CD14-positive monocyte (primary cell): ENCODE measurements around the gene KLHDC7B. TPM values are rescaled to one million over a fixed set of nuclear protein-coding genes. Genes with fewer than 3 reads are reported as not detected.

Experiments used
- DNase-seq, 3 donors: peaks; one replicate each; pipeline ENCODE4 v3.0.0-alpha.2; 2011 to 2022
- H2AFZ ChIP-seq: 2 replicates; pipeline ENCODE4 v1.6.0; 2012; ENCODE audit warnings: mild to moderate bottlenecking, low read depth, low read length, inconsistent platforms; ENCODE audit not compliant: insufficient read depth, poor library complexity, severe bottlenecking
- H3K27ac ChIP-seq, 2 donors: 1 replicate in 1 of 2; 2 replicates in 1 of 2; pipeline ENCODE4 v1.5.1; 2012 to 2013; ENCODE audit warnings: low read length in 2 of 2, control low read depth in 1 of 2, inconsistent platforms in 1 of 2, low read depth in 1 of 2, mild to moderate bottlenecking in 1 of 2
- H3K27me3 ChIP-seq, 2 donors: one replicate each; pipeline versions ENCODE4 v1.6.0 to v1.6.1; 2011 to 2013; ENCODE audit warnings: low read length in 2 of 2; ENCODE audit not compliant: control insufficient read depth in 2 of 2, insufficient read depth in 2 of 2
- H3K36me3 ChIP-seq, 2 donors: replicated peaks in 1 of 2; 1 replicate in 1 of 2; 2 replicates in 1 of 2; pipeline versions ENCODE4 v1.5.1 to v1.6.1; 2012 to 2013; ENCODE audit warnings: low read length in 2 of 2, control low read depth in 1 of 2, inconsistent platforms in 1 of 2, mild to moderate bottlenecking in 1 of 2; ENCODE audit not compliant: insufficient read depth in 2 of 2, control insufficient read depth in 1 of 2
- H3K4me1 ChIP-seq, 2 donors: 1 replicate in 1 of 2; 2 replicates in 1 of 2; pipeline versions ENCODE4 v1.5.1 to v1.6.1; 2012 to 2013; ENCODE audit warnings: low read length in 2 of 2, control low read depth in 1 of 2, inconsistent platforms in 1 of 2, mild to moderate bottlenecking in 1 of 2, moderate library complexity in 1 of 2; ENCODE audit not compliant: insufficient read depth in 2 of 2, control insufficient read depth in 1 of 2
- H3K4me2 ChIP-seq: replicated peaks from 2 replicates; pipeline ENCODE3; 2012; ENCODE audit warnings: low read length, moderate library complexity, mild to moderate bottlenecking; ENCODE audit not compliant: poor library complexity, severe bottlenecking; ENCODE audit errors: extremely low read depth
- H3K4me3 ChIP-seq, 3 experiments: fragments of 200-600 bp in 1 of 3; sonication (generic) in 1 of 3; replicated peaks in 1 of 3; 1 replicate in 2 of 3; 2 replicates in 1 of 3; pipeline ENCODE4 v1.5.1; 2011 to 2013; ENCODE audit warnings: low read length in 3 of 3, mild to moderate bottlenecking in 3 of 3, control low read depth in 2 of 3, low read depth in 2 of 3, inconsistent platforms in 1 of 3, moderate library complexity in 1 of 3
- H3K79me2 ChIP-seq: 2 replicates; pipeline ENCODE4 v1.6.0; 2012; ENCODE audit warnings: mild to moderate bottlenecking, control low read depth, inconsistent platforms, low read length, moderate library complexity; ENCODE audit not compliant: insufficient read depth
- H3K9ac ChIP-seq: 2 replicates; pipeline ENCODE4 v1.6.0; 2017; ENCODE audit warnings: low read length, mild to moderate bottlenecking; ENCODE audit not compliant: insufficient read depth, poor library complexity, severe bottlenecking
- H3K9me3 ChIP-seq, 2 donors: replicated peaks in 1 of 2; 1 replicate in 1 of 2; 2 replicates in 1 of 2; pipeline versions ENCODE4 v1.5.1 to v1.6.1; 2012 to 2013; ENCODE audit warnings: low read length in 2 of 2, control low read depth in 1 of 2; ENCODE audit not compliant: control insufficient read depth in 1 of 2, insufficient read depth in 1 of 2
- H4K20me1 ChIP-seq: 2 replicates; pipeline ENCODE4 v1.6.0; 2012; ENCODE audit warnings: mild to moderate bottlenecking, low read length, control low read depth, moderate library complexity; ENCODE audit not compliant: insufficient read depth
- H3K27ac Mint-ChIP-seq, 7 donors: one replicate each; pipeline ENCODE4 v1.8.0; 2020; ENCODE audit warnings: mild to moderate bottlenecking in 7 of 7, mixed read lengths in 7 of 7, moderate library complexity in 6 of 7, inconsistent platforms in 2 of 7
- H3K27me3 Mint-ChIP-seq, 3 donors: one replicate each; pipeline ENCODE4 v1.8.0; 2021 to 2022; ENCODE audit warnings: low read depth in 3 of 3, mild to moderate bottlenecking in 3 of 3, mixed read lengths in 3 of 3, moderate library complexity in 3 of 3, inconsistent platforms in 1 of 3
- H3K36me3 Mint-ChIP-seq, 2 donors: one replicate each; pipeline ENCODE4 v1.8.0; 2020; ENCODE audit warnings: mixed read lengths in 2 of 2, inconsistent platforms in 1 of 2, mild to moderate bottlenecking in 1 of 2
- H3K4me1 Mint-ChIP-seq: one replicate; pipeline ENCODE4 v1.8.0; 2020; ENCODE audit warnings: mild to moderate bottlenecking, mixed read lengths
- H3K4me3 Mint-ChIP-seq, 2 donors: one replicate each; pipeline ENCODE4 v1.8.0; 2020; ENCODE audit warnings: mild to moderate bottlenecking in 2 of 2, mixed read lengths in 2 of 2, moderate library complexity in 1 of 2
- H3K9me3 Mint-ChIP-seq, 7 donors: one replicate each; pipeline ENCODE4 v1.8.0; 2020 to 2022; ENCODE audit warnings: mixed read lengths in 7 of 7, mild to moderate bottlenecking in 6 of 7, moderate library complexity in 6 of 7, inconsistent platforms in 2 of 7
- CTCF ChIP-seq: fragments of 200-600 bp; IDR thresholded peaks from one replicate; pipeline ENCODE4 v1.8.0; 2022; ENCODE audit warnings: antibody characterized with exemption, mild to moderate bottlenecking
- WGBS: methylation state at CpG from one replicate; pipeline ENCODE4 v1.1.5; 2013; ENCODE audit warnings: missing lambda C conversion rate; ENCODE audit not compliant: insufficient coverage; 5-methylcytosine and 5-hydroxymethylcytosine counted together
- intact Hi-C, 2 donors: fragments of 100-400 bp; cut with micrococcal nuclease; formaldehyde crosslinking; loops; one replicate each; pipeline versions ENCODE4 v1.15.0 to v1.15.1; 2023
- polyA plus RNA-seq, 3 donors: library from polyadenylated mRNA; depleted of rRNA in 1 of 3; unstranded in 2 of 3; stranded (reverse) in 1 of 3; fragments of 300-500 nt in 2 of 3; fragments of >200 nt in 1 of 3; fragmentation: Illumina TruSeq in 2 of 3; gene quantifications; 1 replicate in 2 of 3; 2 replicates in 1 of 3; pipeline ENCODE4 v1.2.3, GENCODE V29; 2012 to 2021

Gene KLHDC7B
- polyA plus RNA-seq, 3 donors, result 0.88 to 4.3 (median 1.4) TPM

- Histone ChIP-seq H3K27me3 (peaks cover 0 to 8% of the 10 kb centered on the region in 2 donors), H4K20me1 (no peaks in the 10 kb centered on the region), H3K27ac (peak within 1 kb of the TSS in 1 of 2 donors; percentile 45), H3K79me2 (peaks cover 6% of the 10 kb centered on the region), H3K9me3 (no peaks in the 10 kb centered on the region), H2AFZ (peak within 1 kb of the TSS; percentile 82), H3K36me3 (peaks cover 0 to 4% of the 10 kb centered on the region in 2 donors), H3K4me3 (peak within 1 kb of the TSS; percentile 53 to 94 (median 66)), H3K4me2 (peak within 1 kb of the TSS; percentile 98), H3K9ac (peak within 1 kb of the TSS; percentile 32), H3K4me1 (peaks cover 8 to 13% of the 10 kb centered on the region in 2 donors)
- H3K27ac Mint-ChIP-seq, result peak within 1 kb of the TSS; percentile 57 to 95 (median 73)
- TF ChIP-seq CTCF, result peak; percentile 87
- under 1% methylated on average over 47 of the region's 61 CpGs for WGBS
- peaks cover 17% of the 10 kb centered on the region for H3K4me1 Mint-ChIP-seq
- peak within 1 kb of the TSS; percentile 88 to 96 for H3K4me3 Mint-ChIP-seq
- H3K9me3 Mint-ChIP-seq, result peaks cover 0 to 2% (median 0%) of the 10 kb centered on the region in 7 donors
- intact Hi-C loops, result loop anchor here (2.0 to 5.0 kb wide), 6 partner anchors 18 to 60 kb away; partner anchors contain the start of genes CHKB (in 1 of the 2), KLHDC7B (in 1 of the 2), LMF2 (in 1 of the 2) and NCAPH2 (in 1 of the 2)
- peaks cover 17 to 22% (median 17%) of the 10 kb centered on the region in 3 donors for H3K27me3 Mint-ChIP-seq
- peak; percentile 94 to 96 (median 95) for DNase-seq
- peaks cover 0 to 2% of the 10 kb centered on the region in 2 donors for H3K36me3 Mint-ChIP-seq
Observed at GRCh38 chr22:50562523-50563412, 17.1 kb downstream of the KLHDC7B start, which contains the start of gene SYCE3. Gene SYCE3, minus strand, starts transcription at chr22:50562919. Its CDS starts 6,514 bp downstream, at chr22:50556405.
